Stimulated activated CD4-positive, alpha-beta T cell treated with anti-CD3 and anti-CD28 coated beads, Interleukin-1b, Interleukin-23, amount 100 ng/mL, for 24 hours (primary cell): Measurements from ENCODE around the gene ELAVL3.
A peak's percentile ranks its signal among the peaks of the same experiment; 100 is the strongest.
"Not testable (repeated sequence)": the region's sequence is repeated elsewhere in the genome, so short reads cannot be mapped to it uniquely, and the experiment has no call there.

ENCODE experiments used
- DNase-seq, 4 experiments: peaks; one replicate each; pipeline ENCODE4 v3.0.0-alpha.2; 2020; ENCODE audit warnings: low read depth in 4 of 4, low spot score in 1 of 4

The ELAVL3 gene

DNA sequence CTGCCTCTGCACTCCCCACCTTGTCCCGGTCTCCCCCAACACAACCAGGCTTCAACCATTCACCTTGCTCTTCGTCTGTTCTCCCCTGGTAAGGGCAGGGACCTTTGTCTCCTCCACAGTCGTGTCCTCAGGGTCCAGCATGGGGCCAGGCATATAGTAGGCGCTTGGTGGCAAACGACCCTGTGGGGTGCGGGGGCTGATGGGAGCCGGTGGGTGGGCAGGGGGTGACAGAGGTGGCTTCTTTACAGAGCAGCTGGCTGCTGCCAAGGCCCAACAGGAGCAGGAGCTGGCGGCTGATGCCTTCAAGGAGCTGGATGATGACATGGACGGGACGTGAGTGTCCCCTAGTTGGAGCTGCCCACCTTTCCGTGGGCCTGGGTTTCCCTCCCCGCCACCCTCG is 35.7 kb downstream of the ELAVL3 start:
- no peak for DNase-seq

DNA sequence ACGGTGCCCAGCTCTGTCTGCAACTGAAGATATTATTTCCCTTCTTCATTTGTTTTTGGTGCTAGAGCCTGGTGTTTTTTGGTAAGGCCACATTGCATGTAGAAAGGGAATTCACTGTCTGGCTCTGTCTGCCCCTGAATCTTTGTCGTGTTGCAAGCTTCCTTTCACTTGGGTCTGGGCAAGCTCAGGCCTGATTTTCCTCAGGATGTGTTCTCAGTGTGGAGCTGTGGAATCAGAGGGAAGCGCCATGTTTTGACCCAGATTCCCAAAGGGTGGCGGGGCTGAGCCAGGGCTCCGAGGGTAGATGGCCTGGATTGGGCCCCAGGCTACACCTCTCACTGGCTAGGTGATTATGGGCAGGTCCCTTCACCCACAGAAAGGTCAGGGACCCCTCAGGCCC is 36.8 kb downstream of the ELAVL3 start:
- DNase-seq: no peak

DNA sequence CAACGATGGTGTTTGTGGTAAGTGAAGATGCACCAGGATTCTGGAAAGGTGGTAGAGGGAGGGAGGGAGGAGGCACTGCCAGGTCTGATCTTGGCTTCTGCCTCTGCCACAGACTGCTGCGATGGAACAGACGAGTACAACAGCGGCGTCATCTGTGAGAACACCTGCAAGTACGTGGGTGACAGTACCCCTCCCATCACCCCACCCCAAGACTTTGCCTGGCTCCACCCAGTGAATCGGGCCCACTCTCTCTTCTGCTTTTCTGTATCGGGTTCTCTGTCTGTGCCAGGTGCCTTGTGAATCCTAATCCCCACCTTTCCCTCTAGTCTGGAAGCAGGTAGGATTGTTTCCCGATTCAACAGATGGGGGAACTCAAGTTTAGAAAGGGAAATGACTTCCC is 42.9 kb downstream of the ELAVL3 start:
- no peak for DNase-seq

DNA sequence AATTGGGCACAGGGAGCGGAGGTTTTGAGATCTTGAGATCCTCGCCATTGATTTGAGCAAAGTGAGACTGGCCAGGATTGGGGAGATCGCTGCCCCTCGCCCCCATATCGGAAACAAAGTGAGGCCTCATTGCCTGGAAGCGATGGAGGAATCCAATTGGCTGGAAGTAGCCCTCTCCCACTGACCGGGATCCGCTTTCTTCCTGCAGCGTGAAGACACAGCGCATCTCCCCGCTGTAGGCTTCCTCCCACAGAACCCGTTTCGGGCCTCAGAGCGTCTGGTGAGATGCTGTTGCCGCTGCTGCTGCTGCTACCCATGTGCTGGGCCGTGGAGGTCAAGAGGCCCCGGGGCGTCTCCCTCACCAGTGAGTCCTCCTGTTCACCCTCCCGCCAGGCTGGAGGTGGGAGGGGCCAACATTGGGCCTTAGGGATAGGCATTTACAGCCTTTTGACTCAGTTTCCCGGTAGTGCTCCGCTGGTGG is 45.0 kb downstream of the ELAVL3 start:
- no peak for DNase-seq

DNA sequence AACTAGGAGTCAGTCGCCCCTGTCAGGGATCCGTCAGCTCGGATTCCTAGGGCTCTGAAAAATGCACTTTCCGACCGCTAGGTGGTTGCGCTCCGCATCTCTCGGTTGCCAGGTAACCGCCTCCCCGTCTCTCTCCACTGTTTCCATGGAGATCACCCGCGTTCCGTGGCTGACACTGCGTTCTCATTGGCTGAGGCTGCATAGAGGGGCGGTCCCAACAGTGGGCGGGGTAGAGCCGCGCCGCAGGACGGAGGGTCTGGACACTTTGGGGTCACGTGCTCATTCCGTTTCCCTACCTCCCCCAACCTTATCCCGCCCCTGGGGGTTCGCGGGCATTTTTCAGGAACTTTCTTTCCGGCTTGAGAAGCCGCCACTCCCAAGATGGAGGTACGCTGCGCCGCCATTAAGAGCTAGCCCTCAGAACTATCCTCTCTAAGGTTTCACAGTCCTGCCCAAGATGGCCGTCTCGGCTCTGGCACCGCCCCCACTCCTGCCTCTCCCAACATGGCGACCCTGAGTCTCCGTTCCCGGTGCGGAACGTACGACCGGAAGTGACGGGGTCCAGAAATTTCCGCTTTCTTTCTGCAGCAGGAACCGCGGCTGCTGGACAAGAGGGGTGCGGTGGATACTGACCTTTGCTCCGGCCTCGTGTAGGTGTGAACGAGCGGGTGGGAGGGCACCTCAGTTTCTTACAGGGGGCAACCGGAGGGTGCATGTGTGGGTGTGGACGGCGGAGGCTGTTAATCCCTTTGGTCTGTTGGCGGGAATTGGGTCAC is 45.6 kb downstream of the ELAVL3 start, which contains the start of the genes ODAD3 and PRKCSH:
Gene ODAD3, minus strand, starts transcription at position 65 of the 776 bp plus-strand sequence. CDS start 105 bp downstream, outside the sequence.
Gene PRKCSH, plus strand, starts transcription at position 579 of the 776 bp plus-strand sequence. CDS start 483 bp downstream, outside the sequence.
- DNase-seq: peak; percentile 91 to 100 (median 98)

DNA sequence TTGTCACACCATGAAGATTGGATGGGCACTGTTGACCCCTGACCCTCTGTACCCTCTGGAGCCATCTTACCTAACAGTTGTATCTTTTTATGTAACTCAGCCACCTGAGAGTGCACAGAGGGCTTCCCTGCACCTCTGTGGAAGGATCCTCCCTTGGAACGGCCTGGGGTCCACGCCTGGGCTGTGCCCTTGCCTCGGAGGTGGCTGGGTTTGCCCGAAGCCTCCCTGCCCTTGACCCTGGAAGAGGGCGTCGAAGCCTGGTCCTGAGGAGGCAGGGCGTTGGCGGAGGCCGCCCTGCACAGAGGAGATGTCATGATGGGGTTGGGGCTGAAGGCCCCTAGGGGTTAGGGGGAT is 46.2 kb downstream of the ELAVL3 start:
- DNase-seq: no peak

DNA sequence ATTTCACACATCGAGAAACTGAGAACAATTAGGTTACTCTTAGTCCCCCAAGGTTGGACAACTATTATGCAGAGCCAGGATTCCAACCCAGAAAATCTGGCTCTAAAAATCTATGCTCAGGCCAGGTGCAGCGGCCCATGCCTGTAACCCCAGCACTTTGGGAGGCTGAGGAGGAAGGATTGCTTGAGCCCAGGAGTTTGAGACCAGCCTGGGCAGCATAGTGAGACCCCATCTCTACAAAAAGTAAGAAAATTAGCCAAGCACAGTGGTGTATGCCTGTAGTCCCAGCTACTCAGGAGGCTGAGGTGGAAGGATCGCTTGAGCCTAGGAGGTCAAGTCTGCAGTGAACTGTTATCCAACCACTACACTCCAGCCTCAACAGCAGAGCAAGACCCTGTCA is 47.3 kb downstream of the ELAVL3 start:
- not testable (repeated sequence) for DNase-seq

DNA sequence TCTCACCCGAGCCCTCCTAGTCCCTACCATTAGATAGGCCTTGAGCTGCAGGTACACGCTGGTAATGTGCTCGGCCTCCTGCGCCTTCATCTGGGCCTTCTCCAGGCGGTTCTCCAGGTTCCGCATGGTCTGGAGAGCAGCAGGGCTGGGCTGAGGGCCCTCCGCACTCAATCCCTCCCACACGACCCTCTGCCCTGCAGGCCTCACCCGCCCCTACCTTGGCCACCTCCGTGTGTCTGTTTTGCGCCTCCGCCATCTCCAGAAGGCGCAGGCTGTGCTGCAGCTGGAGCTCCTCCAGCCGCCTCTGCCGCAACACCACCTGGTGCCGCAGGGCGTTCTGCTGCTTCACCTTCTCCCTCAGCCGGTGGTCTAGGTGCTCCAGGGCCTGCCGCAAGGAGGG is 54.2 kb downstream of the ELAVL3 start:
- no peak for DNase-seq

DNA sequence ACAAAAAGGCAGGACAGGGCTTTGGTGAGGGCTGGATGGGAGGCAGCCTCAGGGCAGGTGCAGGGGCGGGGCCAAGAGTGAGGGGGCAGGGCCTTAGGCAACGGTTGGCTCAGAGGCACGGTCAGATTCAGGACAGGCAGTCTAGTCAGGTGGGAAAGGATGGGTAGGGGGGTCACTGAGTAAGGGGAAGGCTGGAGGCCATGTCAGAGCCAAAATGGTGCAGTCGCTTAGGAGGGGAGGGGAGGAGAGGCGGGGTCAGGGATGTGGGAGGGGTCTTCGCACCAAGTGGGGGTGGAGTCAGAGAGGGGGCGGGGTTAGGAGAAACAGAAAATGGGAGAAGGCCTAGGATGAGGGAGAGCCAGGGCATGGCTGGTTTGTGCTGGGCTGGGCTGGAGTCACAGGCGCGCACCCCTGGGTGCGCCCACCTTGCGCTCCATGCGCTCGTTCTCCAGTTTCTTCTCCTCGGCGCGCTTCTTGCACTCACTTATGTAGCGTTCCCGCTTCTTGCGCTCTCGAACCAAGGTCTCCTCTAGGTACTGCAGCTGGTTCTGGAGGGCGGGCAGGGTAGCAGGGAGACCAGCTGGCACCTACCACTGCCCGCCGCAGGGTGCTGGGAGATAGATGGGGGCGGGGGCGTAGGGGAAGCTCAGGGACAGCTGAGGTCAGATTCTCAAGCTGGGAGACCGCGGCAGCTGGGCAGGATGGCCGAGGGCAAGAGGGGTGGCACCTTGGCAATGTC is 55.0 kb downstream of the ELAVL3 start:
- no peak for DNase-seq

DNA sequence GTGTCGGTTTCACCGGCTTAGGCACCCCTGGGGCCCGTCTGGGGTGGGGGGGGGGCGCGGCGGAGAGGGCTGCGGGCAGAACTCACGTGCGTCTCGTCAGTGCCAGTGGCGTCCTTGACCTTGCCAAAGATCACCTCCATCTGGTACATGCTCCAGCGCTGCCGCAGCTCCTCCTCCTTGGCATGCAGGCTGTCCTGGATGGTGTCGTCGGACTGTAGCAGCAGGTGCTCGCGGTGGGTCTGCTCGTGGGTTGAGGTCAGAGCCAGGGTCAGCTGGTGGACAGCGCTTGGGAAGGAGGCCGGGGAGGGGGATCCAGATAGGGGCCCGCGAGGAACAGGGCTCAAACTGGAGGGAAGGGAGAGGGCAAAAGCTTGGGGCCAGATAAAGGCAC is 57.1 kb downstream of the ELAVL3 start:
- no peak for DNase-seq

DNA sequence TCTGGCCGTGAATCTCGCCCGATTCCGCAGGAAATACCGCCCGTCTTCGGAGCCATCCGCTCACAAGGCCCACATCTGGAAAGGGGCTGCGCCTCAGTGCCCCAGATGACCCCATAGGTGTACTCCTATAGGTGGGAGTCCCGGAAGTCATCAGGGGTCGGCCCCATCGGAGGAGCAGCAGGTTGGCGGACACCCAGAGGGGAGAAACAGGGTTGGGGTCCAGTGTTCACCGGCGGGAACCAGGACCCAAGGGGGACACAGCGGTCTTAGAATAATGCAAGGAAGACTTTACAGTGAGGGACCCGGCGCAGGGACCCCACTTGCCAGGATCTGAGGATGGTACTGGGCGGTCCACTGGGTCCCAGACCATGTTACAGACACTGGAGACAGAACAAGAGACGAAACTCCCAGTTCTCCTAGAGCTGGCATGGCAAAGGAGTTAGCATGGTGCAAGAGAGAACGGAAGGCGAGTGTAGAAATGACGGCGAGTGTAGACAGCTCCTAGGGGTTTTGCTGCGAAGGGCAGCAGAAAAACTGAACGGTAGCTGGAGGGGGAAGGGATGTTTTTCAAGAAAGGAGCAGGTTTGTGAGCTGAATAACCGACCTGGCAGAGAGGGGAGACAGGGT is 57.6 kb downstream of the ELAVL3 start:
- no peak for DNase-seq

DNA sequence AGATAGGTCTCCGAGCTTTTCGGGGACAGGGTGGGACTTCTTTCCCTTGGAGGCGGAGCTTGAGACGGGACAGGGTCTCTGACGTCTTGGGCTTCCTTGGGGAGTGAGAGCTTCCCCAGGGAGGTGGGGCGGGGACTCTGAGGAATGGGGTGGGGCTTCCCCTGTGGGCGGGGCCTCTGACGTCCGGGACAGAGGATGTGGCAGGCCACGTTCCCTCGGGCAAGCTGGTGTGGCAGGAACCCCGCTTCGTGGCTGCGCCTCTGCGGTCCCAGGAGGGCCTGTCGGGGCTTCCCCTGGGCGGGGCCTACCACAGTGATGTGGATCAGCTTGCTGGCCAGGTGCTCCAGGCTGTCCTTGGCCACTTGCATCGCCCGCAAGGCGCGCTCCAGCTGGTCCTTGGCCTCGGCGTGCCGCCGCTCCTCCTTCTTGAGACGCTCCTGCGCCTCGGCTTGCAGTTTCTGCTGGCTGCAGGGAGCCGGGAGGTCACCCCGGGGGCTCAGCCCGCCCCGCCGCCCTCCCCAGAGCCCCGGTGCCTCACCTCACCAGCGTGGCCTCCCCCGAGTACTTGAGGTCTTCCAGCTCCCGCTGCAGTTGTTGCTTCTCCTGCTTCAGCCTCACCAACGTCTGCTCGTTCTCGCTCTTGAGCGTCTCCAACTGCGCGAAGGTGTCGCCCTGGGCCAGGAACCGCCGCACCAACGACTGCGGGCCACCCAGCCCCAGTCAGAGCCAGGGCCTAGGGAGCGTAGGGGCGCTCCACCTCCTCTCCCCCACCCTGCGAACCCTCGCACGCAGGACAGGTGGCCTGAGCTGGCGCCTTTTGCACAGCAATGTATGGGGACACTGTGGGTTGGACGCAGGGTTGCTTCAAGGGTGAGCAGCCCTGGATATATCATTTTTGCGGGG is 58.4 kb downstream of the ELAVL3 start:
- DNase-seq: peak in 1 of 4 experiments; percentile 70

DNA sequence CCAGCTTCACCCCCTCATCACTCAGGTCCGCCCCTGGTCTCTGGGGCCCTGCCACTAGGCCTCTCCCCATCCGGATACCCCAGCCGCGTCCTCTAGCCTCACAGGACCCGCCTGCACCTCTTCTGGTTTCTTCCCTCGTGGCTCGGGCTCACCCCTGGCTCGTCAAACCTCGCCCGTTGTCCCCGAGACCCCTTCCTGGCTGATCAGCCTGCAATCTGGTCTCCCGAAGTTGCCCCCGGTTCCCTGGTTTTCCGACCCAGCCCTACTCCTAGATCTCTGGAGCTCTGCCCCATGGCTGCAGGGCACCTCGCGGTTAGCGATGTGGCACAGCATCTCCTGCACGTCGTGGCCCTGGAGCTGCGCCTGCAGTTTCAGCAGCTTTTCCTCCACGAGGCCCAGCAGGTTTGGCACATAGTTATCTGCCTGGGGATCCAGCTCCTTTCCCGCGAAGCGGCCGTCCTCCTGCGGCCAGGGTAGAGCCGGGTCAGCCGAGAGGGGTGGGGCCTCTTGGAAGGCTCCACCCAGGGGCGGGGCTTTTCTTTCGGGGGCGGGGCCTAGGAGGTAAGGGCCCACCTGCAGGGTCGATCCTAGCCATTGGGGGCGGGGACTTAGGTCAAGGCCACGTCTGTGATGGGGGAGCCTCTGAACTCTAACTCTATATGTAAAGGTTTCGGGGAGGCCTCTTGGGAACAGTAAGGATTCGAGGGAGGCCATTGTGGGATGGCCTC is 59.3 kb downstream of the ELAVL3 start:
- no peak for DNase-seq

DNA sequence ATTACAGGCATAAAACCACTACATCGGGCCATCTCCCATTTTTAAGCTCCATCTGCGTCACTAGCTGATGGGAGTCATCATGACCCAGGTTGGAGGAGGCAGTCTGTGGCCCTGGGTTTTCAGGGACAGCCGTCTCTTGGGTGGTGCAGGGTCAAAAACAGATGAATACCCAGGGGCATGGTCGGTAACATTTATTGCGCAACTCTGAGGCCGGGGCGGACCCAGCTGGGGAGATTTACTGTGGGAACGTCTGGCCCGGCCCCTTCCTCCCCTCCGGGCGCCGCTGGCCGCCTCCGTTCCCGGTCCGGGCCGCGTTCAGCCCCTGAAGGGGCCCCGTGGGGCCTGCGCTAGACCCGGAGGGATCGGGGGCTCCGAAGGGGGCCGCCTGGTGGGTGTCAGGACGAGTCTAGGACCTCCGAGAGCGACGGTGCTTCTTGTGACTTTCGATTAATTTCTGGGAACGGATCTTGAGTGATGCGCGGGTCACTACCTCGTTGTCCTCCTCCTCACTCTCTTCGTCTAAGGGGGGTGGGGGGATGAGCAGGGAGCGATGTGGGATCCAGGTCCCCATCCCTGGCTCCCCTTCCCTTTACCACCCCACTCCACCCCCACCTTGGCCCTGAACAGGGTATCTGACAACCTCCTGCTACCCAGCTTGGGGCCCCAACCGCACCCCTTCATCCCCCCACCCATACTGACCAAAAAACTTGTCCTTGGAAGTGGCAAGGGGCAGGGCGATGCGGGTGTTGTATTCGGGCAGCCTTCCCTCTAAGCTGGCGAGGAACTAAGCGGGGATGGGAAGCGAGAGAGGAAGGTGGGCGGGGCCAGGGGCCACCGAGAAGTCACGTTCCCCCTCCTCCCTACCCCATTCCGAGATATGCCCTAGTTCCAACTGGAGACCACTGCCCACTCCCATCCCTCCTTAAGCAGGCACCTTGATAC is 60.1 kb downstream of the ELAVL3 start:
- DNase-seq: no peak

DNA sequence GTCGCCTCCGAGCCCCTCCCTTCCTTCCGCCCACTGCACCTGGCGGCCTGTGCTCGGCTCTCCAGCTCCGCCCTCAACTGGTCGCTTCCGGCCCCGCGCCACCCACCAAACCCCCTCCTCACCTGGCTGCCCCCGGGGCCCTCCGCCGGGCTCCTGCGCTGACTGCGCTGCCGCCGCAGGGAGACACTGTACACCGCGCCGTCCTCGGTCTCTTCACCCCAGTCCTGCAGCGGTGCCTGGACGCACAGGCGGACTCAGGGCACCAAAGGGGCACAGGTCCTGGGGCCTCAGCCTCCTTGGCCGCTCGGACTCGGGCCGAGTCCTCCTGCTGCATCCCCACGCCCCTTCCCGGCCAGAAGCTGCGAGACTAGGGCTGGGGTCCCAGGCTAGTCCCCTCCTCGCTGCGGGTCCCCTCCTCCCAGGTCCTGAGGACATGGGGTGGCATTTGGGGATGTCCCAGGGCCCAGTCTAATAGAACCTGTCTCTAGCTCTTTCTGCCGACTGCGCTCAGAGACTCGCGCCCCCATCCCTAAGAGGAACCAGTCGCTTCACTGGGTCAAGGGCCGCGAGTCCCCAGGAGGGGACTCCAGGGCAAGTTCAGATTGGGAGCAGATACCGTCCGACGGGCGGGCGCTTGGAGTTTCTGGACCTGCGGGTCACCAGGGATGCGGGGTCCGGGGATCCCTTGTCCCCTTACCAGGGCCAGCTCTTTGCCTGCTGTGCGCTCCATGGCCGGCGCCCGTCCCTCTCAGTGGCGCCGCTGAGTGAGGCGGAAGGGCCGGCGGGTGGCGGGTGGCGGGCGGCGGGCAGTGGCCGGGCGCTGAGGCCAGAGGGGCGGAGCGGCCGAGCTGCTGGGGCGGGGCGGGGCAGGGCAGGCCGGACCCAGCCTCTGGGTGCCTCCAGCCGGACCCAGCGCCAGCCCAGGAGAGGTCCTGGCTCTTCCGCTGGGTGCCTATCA is 62.0 kb downstream of the ELAVL3 start, which contains the start of gene RGL3:
Gene RGL3, minus strand, starts transcription at position 766 of the 958 bp plus-strand sequence. Its CDS starts 36 bp downstream, at position 730.
- DNase-seq: no peak

DNA sequence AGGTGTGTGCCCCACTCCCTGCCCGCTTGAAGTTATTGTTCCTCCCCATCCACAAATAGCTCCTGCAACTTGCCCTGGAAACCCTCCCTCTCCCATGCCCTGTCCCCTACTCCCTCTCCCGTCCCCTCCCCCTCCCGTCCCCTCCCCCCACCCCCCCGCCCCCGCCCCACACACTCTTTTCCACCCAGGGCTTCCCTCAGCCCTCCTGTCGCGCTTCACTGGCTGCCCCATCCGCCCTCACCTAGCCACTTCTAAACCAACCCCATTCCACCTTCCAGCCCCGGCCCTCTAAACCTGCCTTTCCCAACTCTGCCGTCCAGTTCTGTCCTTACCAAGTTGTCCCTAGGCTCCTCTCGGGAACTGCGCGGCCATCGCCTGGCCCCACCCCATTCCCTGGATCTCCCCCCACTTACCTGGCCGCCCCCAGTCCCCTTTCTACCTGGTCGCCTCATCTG is 62.7 kb downstream of the ELAVL3 start:
- no peak for DNase-seq

DNA sequence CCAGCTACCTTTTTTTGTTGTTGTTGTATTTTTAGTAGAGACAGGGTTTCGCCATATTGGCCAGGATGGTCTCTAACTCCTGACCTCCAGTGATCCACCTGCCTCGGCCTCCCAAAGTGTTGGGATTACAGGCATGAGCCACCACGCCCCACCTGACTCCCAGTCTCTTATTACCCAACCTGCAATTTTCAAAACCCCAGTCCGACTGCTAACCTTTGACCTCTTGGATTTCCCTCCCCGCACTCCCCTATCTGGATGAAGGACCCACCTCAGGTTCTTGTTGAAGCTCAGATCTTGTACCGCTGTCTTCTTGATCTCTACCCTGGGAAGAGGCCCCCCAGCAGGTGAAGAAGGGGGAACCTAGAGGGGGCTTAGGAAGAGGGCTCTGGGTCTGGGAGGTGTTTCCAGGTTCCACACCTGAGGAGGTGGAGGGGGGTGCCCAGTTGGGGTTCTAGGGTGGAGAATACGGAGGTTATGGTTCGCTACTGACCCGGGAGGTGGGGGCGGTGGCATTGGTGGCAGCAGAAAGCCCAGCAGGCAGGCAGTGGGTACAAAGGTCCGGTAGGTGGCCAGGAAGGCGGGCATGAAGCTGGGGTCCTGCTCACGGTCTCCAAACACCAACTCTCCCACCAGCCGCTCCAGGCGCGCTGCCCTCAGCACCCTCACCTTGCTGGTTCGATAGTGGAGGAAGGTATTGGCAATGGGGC is 64.3 kb downstream of the ELAVL3 start:
- DNase-seq: no peak
